ENCODE measurements around the gene CCNK.

The CCNK gene

DNA sequence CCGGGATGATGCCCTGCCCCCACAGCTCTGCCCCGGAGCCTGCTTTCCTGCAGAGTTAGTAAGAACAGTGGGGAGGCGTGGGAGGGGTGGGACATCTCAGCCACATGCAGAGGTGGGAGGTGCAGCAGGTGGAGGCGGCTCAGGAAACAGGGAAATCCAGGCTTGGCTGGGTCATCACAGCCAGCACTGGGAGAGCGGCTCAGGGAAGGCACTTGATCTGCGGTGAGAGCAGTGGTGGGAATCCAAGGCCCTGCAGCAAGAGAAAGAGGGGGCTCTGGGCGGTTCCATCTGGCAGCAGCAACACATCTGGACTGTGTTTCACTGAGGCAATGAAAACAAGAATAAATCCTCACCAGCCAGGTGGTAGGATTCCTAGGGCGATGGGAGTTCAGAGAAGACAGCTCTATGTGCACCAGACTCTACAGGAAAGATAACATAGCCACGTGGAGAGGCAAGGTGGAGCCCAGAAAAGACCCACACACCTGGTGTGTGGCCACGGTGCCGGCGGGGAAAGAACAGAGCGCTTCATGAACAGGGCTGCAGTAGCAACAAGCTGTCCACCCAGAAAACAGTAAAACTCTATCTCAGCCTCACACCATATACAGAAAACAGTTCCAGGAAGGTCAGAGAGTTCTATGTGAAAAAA lies 65.1 kb downstream of the CCNK start:
- DNase-seq (ENCODE audit: low spot score), result no peak
- H3K4me1 ChIP-seq (ENCODE audit: control insufficient read depth in 2 of 2, insufficient read depth in 1 of 2, low read depth in 1 of 2, low read length in 2 of 2), result peaks cover 36 to 43% of the 10 kb centered on the region in 2 donors
- H4K91ac ChIP-seq (ENCODE audit: low read depth, low read length, poor library complexity), result no peak overlapping the region
- H3K14ac ChIP-seq (ENCODE audit: low read length), result no peak overlapping the region
- no peak overlapping the region for H3K4me2 ChIP-seq (ENCODE audit: insufficient read depth, low read length, poor library complexity, severe bottlenecking)
- H3K27ac ChIP-seq (replicated peaks; ENCODE audit: low read length), result peak overlapping the region; percentile 3
- no peak overlapping the region for H4K8ac ChIP-seq (ENCODE audit: low read depth, low read length)
- H3K9me3 ChIP-seq (replicated peaks in 1 of 2; ENCODE audit: control insufficient read depth in 2 of 2, insufficient read depth in 1 of 2, low read depth in 1 of 2, low read length in 2 of 2), result no peaks in the 10 kb centered on the region
- H3K4ac ChIP-seq (ENCODE audit: low read length), result no peak overlapping the region
- H3K23ac ChIP-seq (ENCODE audit: low read depth, low read length, poor library complexity), result no peak overlapping the region
- H3K4me3 ChIP-seq (ENCODE audit: low read length in 2 of 2), result no peak overlapping the region
- H2BK5ac ChIP-seq (ENCODE audit: low read length), result no peak overlapping the region
- no CpG with 5 or more reads among the region's 13 CpGs for WGBS, 2 donors (ENCODE audit: extremely low coverage in 2 of 2, insufficient read length in 2 of 2, insufficient replicate concordance in 1 of 2)
- H3K79me1 ChIP-seq (ENCODE audit: low read depth, low read length), result peaks cover 12% of the 10 kb centered on the region
- H2BK12ac ChIP-seq (ENCODE audit: low read length), result no peak overlapping the region
- H3K27me3 ChIP-seq (ENCODE audit: control insufficient read depth in 3 of 3, insufficient read depth in 3 of 3, low read depth in 1 of 3, low read length in 3 of 3), result no peaks in the 10 kb centered on the region
- no peak overlapping the region for H2BK15ac ChIP-seq (ENCODE audit: low read length)
- peak overlapping the region; percentile 15 for H3K18ac ChIP-seq (ENCODE audit: low read length)
- no peak overlapping the region for H2AK5ac ChIP-seq (ENCODE audit: low read depth, low read length)
- no peak overlapping the region for H3K9ac ChIP-seq (ENCODE audit: low read depth, low read length, poor library complexity)
- H2BK120ac ChIP-seq (ENCODE audit: low read depth, low read length), result no peak overlapping the region
- H2AFZ ChIP-seq (ENCODE audit: low read length), result no peak overlapping the region
- peaks cover 0 to 1% of the 10 kb centered on the region in 2 donors for H3K36me3 ChIP-seq (replicated peaks in 1 of 2; ENCODE audit: control insufficient read depth in 2 of 2, insufficient read depth in 2 of 2, low read length in 2 of 2)

GRCh38 chr14:99548255-99548654 lies 67.0 kb downstream of the CCNK start:
- Histone ChIP-seq H4K8ac (ENCODE audit: low read depth, low read length) (no peak overlapping the region), H2BK12ac (ENCODE audit: low read length) (peak overlapping the region; percentile 50), H3K4me3 (ENCODE audit: low read length in 2 of 2) (no peak overlapping the region), H4K91ac (ENCODE audit: low read depth, low read length, poor library complexity) (peak overlapping the region; percentile 22), H3K36me3 (replicated peaks in 1 of 2; ENCODE audit: control insufficient read depth in 2 of 2, insufficient read depth in 2 of 2, low read length in 2 of 2) (peaks cover 0 to 2% of the 10 kb centered on the region in 2 donors), H3K18ac (ENCODE audit: low read length) (peak overlapping the region; percentile 48), H2AFZ (ENCODE audit: low read length) (no peak overlapping the region), H3K79me1 (ENCODE audit: low read depth, low read length) (peaks cover 18% of the 10 kb centered on the region), H3K27ac (replicated peaks; ENCODE audit: low read length) (no peak overlapping the region), H3K9ac (ENCODE audit: low read depth, low read length, poor library complexity) (no peak overlapping the region), H2BK120ac (ENCODE audit: low read depth, low read length) (no peak overlapping the region), H3K23ac (ENCODE audit: low read depth, low read length, poor library complexity) (no peak overlapping the region), H2BK5ac (ENCODE audit: low read length) (no peak overlapping the region), H2BK15ac (ENCODE audit: low read length) (peak overlapping the region; percentile 7), H3K9me3 (replicated peaks in 1 of 2; ENCODE audit: control insufficient read depth in 2 of 2, insufficient read depth in 1 of 2, low read depth in 1 of 2, low read length in 2 of 2) (no peaks in the 10 kb centered on the region), H3K14ac (ENCODE audit: low read length) (no peak overlapping the region), H2AK5ac (ENCODE audit: low read depth, low read length) (no peak overlapping the region), H3K4ac (ENCODE audit: low read length) (no peak overlapping the region), H3K27me3 (ENCODE audit: control insufficient read depth in 3 of 3, insufficient read depth in 3 of 3, low read depth in 1 of 3, low read length in 3 of 3) (no peaks in the 10 kb centered on the region), H3K4me1 (ENCODE audit: control insufficient read depth in 2 of 2, insufficient read depth in 1 of 2, low read depth in 1 of 2, low read length in 2 of 2) (peaks cover 29 to 38% of the 10 kb centered on the region in 2 donors), H3K4me2 (ENCODE audit: insufficient read depth, low read length, poor library complexity, severe bottlenecking) (no peak overlapping the region)
- no CpG with 5 or more reads among the region's 18 CpGs for whole genome bisulfite sequencing, 2 donors (ENCODE audit: extremely low coverage in 2 of 2, insufficient read length in 2 of 2, insufficient replicate concordance in 1 of 2)
- DNase-seq (ENCODE audit: low spot score), result no peak

DNA sequence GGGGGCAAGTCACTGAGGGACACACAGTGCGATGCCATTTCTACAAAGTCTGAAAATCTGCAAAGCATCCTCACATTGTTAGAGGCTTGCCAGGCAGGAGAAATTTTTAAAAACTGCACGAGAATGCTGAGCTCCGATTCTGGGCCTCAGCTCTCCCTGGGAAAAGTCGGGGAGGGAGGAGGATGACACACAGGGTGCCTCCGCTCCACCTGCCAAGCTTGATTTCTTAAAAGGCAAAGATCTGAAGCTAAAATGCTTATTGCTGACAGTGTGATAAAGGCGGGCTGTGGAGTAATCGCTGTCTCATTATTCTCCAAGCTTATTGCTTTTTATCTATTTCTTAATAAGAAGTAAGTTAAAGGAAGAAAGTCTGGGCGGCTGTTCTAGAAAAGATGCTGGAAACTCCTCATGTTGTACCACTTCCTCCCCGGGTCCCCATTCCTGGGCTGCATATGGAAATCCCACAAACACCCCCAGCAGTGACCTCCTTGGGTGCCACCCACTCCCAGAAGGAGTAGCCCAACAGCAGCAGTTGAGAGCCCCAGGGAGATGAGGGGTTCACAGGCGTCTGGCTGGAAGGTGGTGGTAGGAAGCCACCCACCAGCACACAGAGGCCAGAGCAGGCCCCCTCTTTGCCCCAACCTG lies 67.8 kb downstream of the CCNK start:
- Histone ChIP-seq H3K4me1 (ENCODE audit: control insufficient read depth in 2 of 2, insufficient read depth in 1 of 2, low read depth in 1 of 2, low read length in 2 of 2) (peaks cover 29 to 37% of the 10 kb centered on the region in 2 donors), H2AK5ac (ENCODE audit: low read depth, low read length) (peak overlapping the region; percentile 39), H3K4ac (ENCODE audit: low read length) (no peak overlapping the region), H2BK120ac (ENCODE audit: low read depth, low read length) (no peak overlapping the region), H3K27me3 (ENCODE audit: control insufficient read depth in 3 of 3, insufficient read depth in 3 of 3, low read depth in 1 of 3, low read length in 3 of 3) (no peaks in the 10 kb centered on the region), H3K9me3 (replicated peaks in 1 of 2; ENCODE audit: control insufficient read depth in 2 of 2, insufficient read depth in 1 of 2, low read depth in 1 of 2, low read length in 2 of 2) (no peaks in the 10 kb centered on the region), H3K4me3 (ENCODE audit: low read length in 2 of 2) (no peak overlapping the region), H3K14ac (ENCODE audit: low read length) (no peak overlapping the region), H3K9ac (ENCODE audit: low read depth, low read length, poor library complexity) (no peak overlapping the region), H3K36me3 (replicated peaks in 1 of 2; ENCODE audit: control insufficient read depth in 2 of 2, insufficient read depth in 2 of 2, low read length in 2 of 2) (peaks cover 0 to 2% of the 10 kb centered on the region in 2 donors), H4K8ac (ENCODE audit: low read depth, low read length) (no peak overlapping the region), H2AFZ (ENCODE audit: low read length) (no peak overlapping the region), H2BK12ac (ENCODE audit: low read length) (no peak overlapping the region), H3K4me2 (ENCODE audit: insufficient read depth, low read length, poor library complexity, severe bottlenecking) (no peak overlapping the region), H3K27ac (replicated peaks; ENCODE audit: low read length) (no peak overlapping the region), H3K79me1 (ENCODE audit: low read depth, low read length) (peaks cover 13% of the 10 kb centered on the region), H3K18ac (ENCODE audit: low read length) (peak overlapping the region; percentile 52), H3K23ac (ENCODE audit: low read depth, low read length, poor library complexity) (no peak overlapping the region), H4K91ac (ENCODE audit: low read depth, low read length, poor library complexity) (no peak overlapping the region), H2BK5ac (ENCODE audit: low read length) (no peak overlapping the region), H2BK15ac (ENCODE audit: low read length) (peak overlapping the region; percentile 15)
- no peak for DNase-seq (ENCODE audit: low spot score)
- no CpG with 5 or more reads among the region's 10 CpGs for WGBS, 2 donors (ENCODE audit: extremely low coverage in 2 of 2, insufficient read length in 2 of 2, insufficient replicate concordance in 1 of 2)

DNA sequence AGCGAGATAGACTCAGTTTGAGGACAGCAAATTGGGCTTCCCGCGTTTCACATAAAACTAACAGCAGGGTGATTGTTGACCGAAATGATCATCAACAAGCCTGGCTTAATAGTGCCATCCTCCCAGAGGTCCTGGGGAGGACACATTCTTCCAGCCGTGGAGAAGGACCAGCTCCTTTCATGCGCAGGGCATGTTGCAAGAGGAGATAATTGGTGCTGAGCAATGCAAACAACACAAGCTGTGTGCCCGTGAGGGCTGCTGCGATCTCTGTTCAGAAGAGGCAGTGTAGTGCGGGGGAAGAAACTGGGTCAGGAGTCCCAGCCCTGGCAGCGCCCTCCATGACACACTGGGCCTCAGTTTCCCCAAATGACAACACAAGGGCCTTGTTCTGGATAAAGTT lies 68.5 kb downstream of the CCNK start:
- H2AK5ac ChIP-seq (ENCODE audit: low read depth, low read length), result peak overlapping the region; percentile 39
- no peak overlapping the region for H3K4me3 ChIP-seq (ENCODE audit: low read length in 2 of 2)
- H3K18ac ChIP-seq (ENCODE audit: low read length), result no peak overlapping the region
- no peak overlapping the region for H2BK15ac ChIP-seq (ENCODE audit: low read length)
- no peaks in the 10 kb centered on the region for H3K27me3 ChIP-seq (ENCODE audit: control insufficient read depth in 3 of 3, insufficient read depth in 3 of 3, low read depth in 1 of 3, low read length in 3 of 3)
- H2AFZ ChIP-seq (ENCODE audit: low read length), result no peak overlapping the region
- no peaks in the 10 kb centered on the region for H3K9me3 ChIP-seq (replicated peaks in 1 of 2; ENCODE audit: control insufficient read depth in 2 of 2, insufficient read depth in 1 of 2, low read depth in 1 of 2, low read length in 2 of 2)
- no peak overlapping the region for H2BK12ac ChIP-seq (ENCODE audit: low read length)
- no peak overlapping the region for H3K14ac ChIP-seq (ENCODE audit: low read length)
- no peak overlapping the region for H3K4me2 ChIP-seq (ENCODE audit: insufficient read depth, low read length, poor library complexity, severe bottlenecking)
- no peak overlapping the region for H2BK120ac ChIP-seq (ENCODE audit: low read depth, low read length)
- H4K8ac ChIP-seq (ENCODE audit: low read depth, low read length), result no peak overlapping the region
- peaks cover 29 to 37% of the 10 kb centered on the region in 2 donors for H3K4me1 ChIP-seq (ENCODE audit: control insufficient read depth in 2 of 2, insufficient read depth in 1 of 2, low read depth in 1 of 2, low read length in 2 of 2)
- H3K4ac ChIP-seq (ENCODE audit: low read length), result no peak overlapping the region
- no peak overlapping the region for H3K9ac ChIP-seq (ENCODE audit: low read depth, low read length, poor library complexity)
- H3K79me1 ChIP-seq (ENCODE audit: low read depth, low read length), result peaks cover 11% of the 10 kb centered on the region
- no peak overlapping the region for H2BK5ac ChIP-seq (ENCODE audit: low read length)
- no peak overlapping the region for H3K27ac ChIP-seq (replicated peaks; ENCODE audit: low read length)
- DNase-seq (ENCODE audit: low spot score), result no peak
- peaks cover 0 to 2% of the 10 kb centered on the region in 2 donors for H3K36me3 ChIP-seq (replicated peaks in 1 of 2; ENCODE audit: control insufficient read depth in 2 of 2, insufficient read depth in 2 of 2, low read length in 2 of 2)
- no peak overlapping the region for H4K91ac ChIP-seq (ENCODE audit: low read depth, low read length, poor library complexity)
- no peak overlapping the region for H3K23ac ChIP-seq (ENCODE audit: low read depth, low read length, poor library complexity)
- WGBS, 2 donors (ENCODE audit: extremely low coverage in 2 of 2, insufficient read length in 2 of 2, insufficient replicate concordance in 1 of 2), result no CpG with 5 or more reads among the region's 10 CpGs

All from neuronal stem cell (in vitro differentiated cells).